Measurements from ENCODE around the gene TRAF2. TPM values are rescaled to one million over a fixed set of nuclear protein-coding genes. Genes with fewer than 3 reads are reported as not detected.

TRAF2 gene
- total and polyA plus RNA-seq, 2 of the 13 experiments (the other 11 are each of a cell fraction or from before 2014, with no cell fraction given), result 12.4 to 13.6 TPM

DNA sequence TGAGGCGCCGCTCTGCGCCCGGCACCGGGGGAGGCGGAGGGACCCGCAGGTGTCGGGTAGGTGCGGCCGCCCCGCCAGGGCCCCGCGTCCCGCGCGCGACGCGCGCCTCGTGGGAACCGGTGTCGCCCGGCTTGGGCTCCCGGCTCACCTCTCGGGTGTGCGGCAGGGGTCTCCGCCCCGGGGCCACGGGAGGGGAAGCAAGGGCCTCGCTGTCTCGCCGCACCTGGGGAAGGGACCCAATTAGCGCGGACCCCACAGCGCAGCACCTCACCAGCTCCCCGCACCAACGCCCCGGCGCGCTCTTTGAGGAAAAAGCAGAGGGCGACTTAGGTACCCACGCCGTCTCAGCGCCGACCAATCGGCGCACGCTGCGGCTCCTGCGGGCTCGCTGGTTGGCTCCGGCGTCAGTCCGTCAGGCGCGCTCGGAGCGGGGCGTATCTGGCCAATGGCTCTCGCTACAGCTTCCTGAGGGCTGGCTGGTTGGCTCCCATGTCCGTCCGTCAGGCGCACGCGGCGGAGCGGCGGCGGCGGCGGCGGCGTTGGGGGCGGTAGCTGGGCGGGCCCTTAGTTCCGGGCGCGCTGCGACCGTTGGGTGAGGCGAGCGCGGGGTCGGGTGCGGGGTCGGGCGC, at the start of gene TRAF2 (continued):
- TF ChIP-seq, protein P1, sequence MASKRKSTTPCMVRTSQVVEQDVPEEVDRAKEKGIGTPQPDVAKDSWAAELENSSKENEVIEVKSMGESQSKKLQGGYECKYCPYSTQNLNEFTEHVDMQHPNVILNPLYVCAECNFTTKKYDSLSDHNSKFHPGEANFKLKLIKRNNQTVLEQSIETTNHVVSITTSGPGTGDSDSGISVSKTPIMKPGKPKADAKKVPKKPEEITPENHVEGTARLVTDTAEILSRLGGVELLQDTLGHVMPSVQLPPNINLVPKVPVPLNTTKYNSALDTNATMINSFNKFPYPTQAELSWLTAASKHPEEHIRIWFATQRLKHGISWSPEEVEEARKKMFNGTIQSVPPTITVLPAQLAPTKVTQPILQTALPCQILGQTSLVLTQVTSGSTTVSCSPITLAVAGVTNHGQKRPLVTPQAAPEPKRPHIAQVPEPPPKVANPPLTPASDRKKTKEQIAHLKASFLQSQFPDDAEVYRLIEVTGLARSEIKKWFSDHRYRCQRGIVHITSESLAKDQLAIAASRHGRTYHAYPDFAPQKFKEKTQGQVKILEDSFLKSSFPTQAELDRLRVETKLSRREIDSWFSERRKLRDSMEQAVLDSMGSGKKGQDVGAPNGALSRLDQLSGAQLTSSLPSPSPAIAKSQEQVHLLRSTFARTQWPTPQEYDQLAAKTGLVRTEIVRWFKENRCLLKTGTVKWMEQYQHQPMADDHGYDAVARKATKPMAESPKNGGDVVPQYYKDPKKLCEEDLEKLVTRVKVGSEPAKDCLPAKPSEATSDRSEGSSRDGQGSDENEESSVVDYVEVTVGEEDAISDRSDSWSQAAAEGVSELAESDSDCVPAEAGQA (IDR thresholded peaks at IDR 0.05; ENCODE audit: low read depth), result 0 out of 2 replicates have a peak, but pooled peaks have one; percentile 31
- TF ChIP-seq, protein P1 (CRISPR knock-in tag; IDR thresholded peaks at IDR 0.05; ENCODE audit: borderline replicate concordance), result no peak
- TF ChIP-seq, protein P2, sequence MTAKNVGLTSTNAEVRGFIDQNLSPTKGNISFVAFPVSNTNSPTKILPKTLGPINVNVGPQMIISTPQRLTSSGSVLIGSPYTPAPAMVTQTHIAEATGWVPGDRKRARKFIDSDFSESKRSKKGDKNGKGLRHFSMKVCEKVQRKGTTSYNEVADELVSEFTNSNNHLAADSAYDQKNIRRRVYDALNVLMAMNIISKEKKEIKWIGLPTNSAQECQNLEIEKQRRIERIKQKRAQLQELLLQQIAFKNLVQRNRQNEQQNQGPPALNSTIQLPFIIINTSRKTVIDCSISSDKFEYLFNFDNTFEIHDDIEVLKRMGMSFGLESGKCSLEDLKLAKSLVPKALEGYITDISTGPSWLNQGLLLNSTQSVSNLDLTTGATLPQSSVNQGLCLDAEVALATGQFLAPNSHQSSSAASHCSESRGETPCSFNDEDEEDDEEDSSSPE (CRISPR knock-in tag; IDR thresholded peaks at IDR 0.05), result peak; percentile 69
- TF ChIP-seq ZNF263 (CRISPR knock-in tag; IDR thresholded peaks at IDR 0.05), result 0 out of 2 replicates have a peak, but pooled peaks have one; percentile 38
- no peak for TF ChIP-seq MAZ (IDR thresholded peaks at IDR 0.05; ENCODE audit: borderline replicate concordance, low read depth, low read length)
- TF ChIP-seq MAZ (CRISPR knock-in tag; IDR thresholded peaks at IDR 0.05; ENCODE audit: low read depth), result peak; percentile 59; the same call in 1 of the 2 replicates
- TF ChIP-seq, protein P3, sequence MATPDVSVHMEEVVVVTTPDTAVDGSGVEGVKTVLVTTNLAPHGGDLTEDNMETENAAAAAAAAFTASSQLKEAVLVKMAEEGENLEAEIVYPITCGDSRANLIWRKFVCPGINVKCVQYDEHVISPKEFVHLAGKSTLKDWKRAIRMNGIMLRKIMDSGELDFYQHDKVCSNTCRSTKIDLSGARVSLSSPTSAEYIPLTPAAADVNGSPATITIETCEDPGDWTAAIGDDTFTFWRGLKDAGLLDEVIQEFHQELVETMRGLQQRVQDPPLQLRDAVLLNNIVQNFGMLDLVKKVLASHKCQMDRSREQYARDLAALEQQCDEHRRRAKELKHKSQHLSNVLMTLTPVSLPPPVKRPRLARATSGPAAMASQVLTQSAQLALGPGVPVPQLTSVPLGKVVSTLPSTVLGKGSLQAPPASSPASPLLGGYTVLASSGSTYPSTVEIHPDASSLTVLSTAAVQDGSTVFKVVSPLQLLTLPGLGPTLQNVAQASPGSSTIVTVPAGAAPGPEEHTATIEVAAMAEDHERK (CRISPR knock-in tag; IDR thresholded peaks at IDR 0.05; ENCODE audit: low read depth), result peak; percentile 70
- TF ChIP-seq KLF15 (CRISPR knock-in tag; IDR thresholded peaks at IDR 0.05; ENCODE audit: borderline replicate concordance), result 0 out of 2 replicates have a peak, but pooled peaks have one; percentile 24
- TF ChIP-seq, protein P4, sequence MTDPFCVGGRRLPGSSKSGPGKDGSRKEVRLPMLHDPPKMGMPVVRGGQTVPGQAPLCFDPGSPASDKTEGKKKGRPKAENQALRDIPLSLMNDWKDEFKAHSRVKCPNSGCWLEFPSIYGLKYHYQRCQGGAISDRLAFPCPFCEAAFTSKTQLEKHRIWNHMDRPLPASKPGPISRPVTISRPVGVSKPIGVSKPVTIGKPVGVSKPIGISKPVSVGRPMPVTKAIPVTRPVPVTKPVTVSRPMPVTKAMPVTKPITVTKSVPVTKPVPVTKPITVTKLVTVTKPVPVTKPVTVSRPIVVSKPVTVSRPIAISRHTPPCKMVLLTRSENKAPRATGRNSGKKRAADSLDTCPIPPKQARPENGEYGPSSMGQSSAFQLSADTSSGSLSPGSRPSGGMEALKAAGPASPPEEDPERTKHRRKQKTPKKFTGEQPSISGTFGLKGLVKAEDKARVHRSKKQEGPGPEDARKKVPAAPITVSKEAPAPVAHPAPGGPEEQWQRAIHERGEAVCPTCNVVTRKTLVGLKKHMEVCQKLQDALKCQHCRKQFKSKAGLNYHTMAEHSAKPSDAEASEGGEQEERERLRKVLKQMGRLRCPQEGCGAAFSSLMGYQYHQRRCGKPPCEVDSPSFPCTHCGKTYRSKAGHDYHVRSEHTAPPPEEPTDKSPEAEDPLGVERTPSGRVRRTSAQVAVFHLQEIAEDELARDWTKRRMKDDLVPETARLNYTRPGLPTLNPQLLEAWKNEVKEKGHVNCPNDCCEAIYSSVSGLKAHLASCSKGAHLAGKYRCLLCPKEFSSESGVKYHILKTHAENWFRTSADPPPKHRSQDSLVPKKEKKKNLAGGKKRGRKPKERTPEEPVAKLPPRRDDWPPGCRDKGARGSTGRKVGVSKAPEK (CRISPR knock-in tag; IDR thresholded peaks at IDR 0.05; ENCODE audit: borderline replicate concordance), result no peak
- peak; percentile 17; the same call in 1 of the 2 replicates for TF ChIP-seq SOX5 (CRISPR knock-in tag; IDR thresholded peaks at IDR 0.05; ENCODE audit: borderline replicate concordance)
- peak; percentile 64; the same call in 1 of the 2 replicates for TF ChIP-seq CBFB (CRISPR knock-in tag; IDR thresholded peaks at IDR 0.05)
- no peak for TF ChIP-seq MTF2 (CRISPR knock-in tag; IDR thresholded peaks at IDR 0.05; ENCODE audit: borderline replicate concordance)
- peak; percentile 39 for TF ChIP-seq SALL1 (CRISPR knock-in tag; IDR thresholded peaks at IDR 0.05)
- peak; percentile 73 for TF ChIP-seq KAT8 (CRISPR knock-in tag; IDR thresholded peaks at IDR 0.05)
- TF ChIP-seq, protein P5, sequence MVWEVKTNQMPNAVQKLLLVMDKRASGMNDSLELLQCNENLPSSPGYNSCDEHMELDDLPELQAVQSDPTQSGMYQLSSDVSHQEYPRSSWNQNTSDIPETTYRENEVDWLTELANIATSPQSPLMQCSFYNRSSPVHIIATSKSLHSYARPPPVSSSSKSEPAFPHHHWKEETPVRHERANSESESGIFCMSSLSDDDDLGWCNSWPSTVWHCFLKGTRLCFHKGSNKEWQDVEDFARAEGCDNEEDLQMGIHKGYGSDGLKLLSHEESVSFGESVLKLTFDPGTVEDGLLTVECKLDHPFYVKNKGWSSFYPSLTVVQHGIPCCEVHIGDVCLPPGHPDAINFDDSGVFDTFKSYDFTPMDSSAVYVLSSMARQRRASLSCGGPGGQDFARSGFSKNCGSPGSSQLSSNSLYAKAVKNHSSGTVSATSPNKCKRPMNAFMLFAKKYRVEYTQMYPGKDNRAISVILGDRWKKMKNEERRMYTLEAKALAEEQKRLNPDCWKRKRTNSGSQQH (CRISPR knock-in tag; IDR thresholded peaks at IDR 0.05; ENCODE audit: low read depth), result no peak
